ENCODE data around the gene ZMYND8. TPM values are rescaled to one million over a fixed set of nuclear protein-coding genes. Genes with fewer than 3 reads are reported as not detected.

Gene ZMYND8
- total and polyA plus RNA-seq, 2 of the 8 experiments (the other 6 are each of a cell fraction or from before 2014, with no cell fraction given), result 50.5 to 163 TPM

DNA sequence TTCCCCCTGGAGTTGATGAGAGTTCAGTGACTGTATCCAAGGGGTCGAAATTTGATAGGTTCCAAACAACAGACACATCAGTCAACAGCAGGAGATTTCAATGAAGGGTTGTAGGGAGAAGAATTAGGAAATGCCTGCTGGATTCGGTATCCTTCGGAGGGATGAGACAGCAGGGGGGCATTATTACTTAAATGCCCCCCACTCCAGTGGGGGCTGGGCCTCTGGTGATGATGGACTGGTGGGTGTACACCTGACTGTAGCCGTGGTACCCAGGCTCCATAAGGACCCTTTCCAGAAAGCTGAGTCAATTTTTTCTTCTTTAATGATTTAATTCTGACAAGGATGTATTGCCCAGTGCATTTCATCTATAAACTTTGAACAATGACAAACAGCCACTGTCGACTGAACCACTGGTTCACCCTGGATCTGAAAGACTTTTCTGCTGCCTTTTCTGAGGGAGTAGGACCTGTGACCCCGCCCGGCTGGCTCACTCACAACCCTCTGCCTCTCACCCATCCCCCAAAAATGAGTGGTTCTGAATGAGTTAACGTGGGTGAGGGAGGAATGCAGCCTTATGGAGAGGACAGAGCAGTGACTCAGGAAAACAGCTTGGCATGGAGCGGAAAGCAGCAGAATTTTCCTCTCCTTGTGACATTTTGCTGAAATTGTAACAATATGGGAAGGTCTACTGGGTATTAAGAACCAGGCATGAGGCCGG is 41.0 kb downstream of the ZMYND8 start:
- no peak for DNase-seq (ENCODE audit: low read depth in 1 of 2, low spot score in 2 of 2)
- no peak overlapping the region for H4K8ac ChIP-seq (ENCODE audit: extremely low read depth, insufficient read depth, low read length)
- no peak overlapping the region for H2AFZ ChIP-seq (ENCODE audit: low read length)
- peaks cover 40 to 62% (median 50%) of the 10 kb centered on the region in 4 experiments for H3K4me1 ChIP-seq (replicated peaks in 1 of 4; ENCODE audit: control insufficient read depth in 3 of 4, insufficient read depth in 4 of 4, low read length in 3 of 4)
- H2AK5ac ChIP-seq (ENCODE audit: low read depth, low read length), result peak overlapping the region; percentile 89; the same call in 1 of the 2 replicates
- H3K23ac ChIP-seq (ENCODE audit: insufficient read length), result no peak overlapping the region
- peak overlapping the region; percentile 71 for H4K91ac ChIP-seq (replicated peaks; ENCODE audit: insufficient read length, low read length)
- H4K20me1 ChIP-seq (replicated peaks in 1 of 2; ENCODE audit: control insufficient read depth in 1 of 2, insufficient read depth in 2 of 2, low read length in 2 of 2), result peaks cover 0 to 3% of the 10 kb centered on the region in 2 experiments
- peak overlapping the region; percentile 15 for H3K4ac ChIP-seq (replicated peaks; ENCODE audit: insufficient read length, low read depth, low read length)
- ChIA-PET CTCF (ENCODE audit: partially characterized antibody) (interaction anchor here (0.7 to 2.8 kb wide), 9 partner anchors 11 to 68 kb away, joined by 3 to 11 read pairs (median 4); partner anchors contain the start of gene ZMYND8), POLR2A (ENCODE audit: partially characterized antibody) (interaction anchor here (0.7 to 31.3 kb wide), 7 partner anchors 10 to 333 kb away, joined by 3 to 1191 read pairs (median 71); partner anchors contain the start of gene ZMYND8)
- H3K27ac ChIP-seq (ENCODE audit: low read depth, low read length), result peak overlapping the region; percentile 80
- H3K4me2 ChIP-seq (ENCODE audit: insufficient read depth in 1 of 2, low read depth in 2 of 2, low read length in 2 of 2), result peak overlapping the region; percentile 44 to 59
- peak overlapping the region; percentile 86 for H3K18ac ChIP-seq (ENCODE audit: extremely low read depth, low read length)
- H2BK20ac ChIP-seq (ENCODE audit: low read length), result 0 out of 2 replicates have a peak overlapping the region, but pooled peaks have one; percentile 10
- H4K5ac ChIP-seq (ENCODE audit: insufficient read length, low read depth, low read length), result peak overlapping the region; percentile 88
- no peak for FAIRE-seq
- H3K79me2 ChIP-seq (ENCODE audit: control insufficient read depth in 1 of 2, insufficient read depth in 2 of 2, low read length in 2 of 2), result peaks cover 28 to 76% of the 10 kb centered on the region in 2 experiments
- peak overlapping the region; percentile 48 for H2BK120ac ChIP-seq (replicated peaks; ENCODE audit: low read depth, low read length)
- H3K79me1 ChIP-seq (ENCODE audit: low read depth, low read length), result peaks cover 8% of the 10 kb centered on the region
- H2BK15ac ChIP-seq (ENCODE audit: low read length), result no peak overlapping the region
- peaks cover 0 to 3% (median under 1%) of the 10 kb centered on the region in 4 experiments; a peak in 4 of 8 replicates for H3K36me3 ChIP-seq (ENCODE audit: control insufficient read depth in 2 of 4, insufficient read depth in 4 of 4, low read length in 3 of 4)
- H3K14ac ChIP-seq (ENCODE audit: insufficient read length), result no peak overlapping the region
- peak overlapping the region in 3 of 4 experiments; percentile 39 to 52 (median 51); a peak in 4 of 7 replicates for H3K9ac ChIP-seq (replicated peaks in 1 of 4; ENCODE audit: extremely low read depth in 1 of 4, low read depth in 3 of 4, low read length in 3 of 4)
- no peaks in the 10 kb centered on the region for H3K9me3 ChIP-seq (ENCODE audit: insufficient read depth in 2 of 2, low read depth in 1 of 2, low read length in 1 of 2)
- H2BK5ac ChIP-seq (ENCODE audit: low read depth, low read length), result peak overlapping the region; percentile 89
- H3K4me3 ChIP-seq (ENCODE audit: extremely low read depth in 1 of 4, insufficient read depth in 2 of 4, low read depth in 3 of 4, low read length in 4 of 4), result peak overlapping the region in 1 of 4 experiments; percentile 11; a peak in 3 of 8 replicates
- H3K27me3 ChIP-seq (replicated peaks in 1 of 4; ENCODE audit: control insufficient read depth in 3 of 4, extremely low read depth in 1 of 4, insufficient read depth in 3 of 4, low read length in 3 of 4), result no peaks in the 10 kb centered on the region
- H3K56ac ChIP-seq (replicated peaks; ENCODE audit: insufficient read length, low read depth, low read length), result no peak overlapping the region
- WGBS, 2 experiments (ENCODE audit: extremely low coverage in 1 of 2, insufficient coverage in 1 of 2, insufficient read length in 1 of 2, insufficient replicate concordance in 2 of 2, low coverage in 1 of 2, low lambda C conversion rate in 2 of 2, missing lambda C conversion rate in 1 of 2), result 36% methylated on average over 10 of the region's 10 CpGs; no CpG with 5 or more reads in 1 of the 2 experiments
- peaks cover 10% of the 10 kb centered on the region for H3K23me2 ChIP-seq (ENCODE audit: low read depth, low read length)
- peak overlapping the region; percentile 69 for H2BK12ac ChIP-seq (ENCODE audit: low read depth, low read length)
- no peak for TF ChIP-seq SP4 (IDR thresholded peaks at IDR 0.05; ENCODE audit: low read length)
- peak; percentile 73; the same call in 1 of the 2 replicates for TF ChIP-seq BACH1 (IDR thresholded peaks at IDR 0.05; ENCODE audit: low read length)
- no peak for TF ChIP-seq POU5F1 (IDR thresholded peaks at IDR 0.05; ENCODE audit: low read depth, low read length)
- 0 out of 4 replicates have a peak, but pooled peaks of 1 of the 2 experiments have one; percentile 32 for TF ChIP-seq HDAC2 (IDR thresholded peaks at IDR 0.05; ENCODE audit: borderline replicate concordance in 1 of 2, low read depth in 2 of 2, low read length in 2 of 2)
- TF ChIP-seq RXRA (IDR thresholded peaks at IDR 0.05; ENCODE audit: insufficient read depth, low read depth, low read length), result no peak
- TF ChIP-seq NANOG (IDR thresholded peaks at IDR 0.05; ENCODE audit: insufficient read depth, low read depth, low read length, poor library complexity, severe bottlenecking), result no peak
- no peak for TF ChIP-seq CBX8 (IDR thresholded peaks at IDR 0.05; ENCODE audit: borderline replicate concordance, low read depth, low read length)
- TF ChIP-seq RNF2 (IDR thresholded peaks at IDR 0.05; ENCODE audit: borderline replicate concordance, low read depth, low read length, missing control alignments, poor library complexity, severe bottlenecking), result no peak
- TF ChIP-seq KDM5A (IDR thresholded peaks at IDR 0.05; ENCODE audit: low read length), result no peak
- no peak for TF ChIP-seq SIX5 (IDR thresholded peaks at IDR 0.05; ENCODE audit: low read depth, low read length)

Measured in H1 (cell line).